HG03039 (cell line): ENCODE measurements around the gene MAML3.

Experiments used
- ATAC-seq: cut with Tn5 transposase; IDR thresholded peaks from one replicate; pipeline ENCODE4 v1.9.1; 2021; ENCODE audit warnings: mild to moderate bottlenecking, moderate library complexity; ENCODE audit not compliant: unreplicated experiment

Gene MAML3

GRCh38 chr4:139740531-139741041, 413.4 kb downstream of the MAML3 start:
- no peak for ATAC-seq

DNA sequence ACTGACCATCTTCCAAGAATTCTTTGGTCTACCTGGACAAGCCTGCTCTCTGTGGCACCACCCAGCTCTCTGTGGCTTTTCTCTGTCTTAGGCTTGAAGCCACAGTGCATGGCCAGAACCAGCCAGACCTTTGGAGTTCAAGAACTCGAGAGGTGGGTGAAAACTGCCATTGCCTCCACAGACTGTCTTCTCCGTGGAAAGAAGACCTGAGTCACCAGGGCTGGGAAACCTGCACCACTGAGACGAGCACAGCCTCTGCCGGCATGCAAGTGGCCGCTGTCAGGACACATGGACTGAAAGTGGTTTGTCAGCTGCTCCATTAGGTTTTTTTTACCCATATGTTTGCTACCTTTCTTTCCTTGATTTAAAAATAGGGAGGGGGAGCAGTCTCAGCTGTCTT, 413.9 kb downstream of the MAML3 start:
- ATAC-seq = no peak

DNA sequence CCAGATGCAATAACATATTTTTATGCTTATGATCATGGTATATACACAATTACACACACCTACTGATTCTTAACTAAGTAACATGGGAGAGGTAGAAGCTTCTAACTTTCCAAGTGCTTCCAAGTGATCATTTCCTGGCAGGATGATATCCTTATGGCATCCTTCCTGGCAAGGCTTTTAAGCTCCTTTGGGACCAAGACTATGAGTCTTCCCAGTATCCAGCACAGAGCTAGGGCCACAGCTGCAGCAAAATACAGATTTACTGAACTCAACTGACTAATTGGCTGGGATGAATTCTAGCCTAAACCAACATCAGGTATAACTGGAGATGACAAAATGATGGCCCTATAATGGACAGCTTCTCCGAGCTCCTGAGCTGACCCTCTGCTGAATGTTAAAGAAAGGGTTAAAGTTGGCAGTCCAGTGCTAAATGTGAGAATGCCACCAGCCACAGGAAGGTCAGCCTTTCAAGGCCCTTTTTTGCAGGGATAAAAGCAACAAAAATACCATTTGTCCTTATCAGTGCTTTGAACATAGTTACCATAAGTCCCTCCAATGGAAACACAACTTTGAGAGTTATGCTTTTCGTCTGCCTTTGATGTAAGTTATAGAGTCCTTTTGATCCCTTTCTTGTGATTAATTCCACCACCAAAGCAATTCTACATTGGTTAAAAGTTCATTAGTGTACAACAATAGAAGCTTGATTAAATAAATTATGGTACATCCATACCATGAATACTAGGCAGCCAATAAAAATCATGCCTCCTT, 415.0 kb downstream of the MAML3 start:
- ATAC-seq = no peak

GRCh38 chr4:139736661-139737060, 417.3 kb downstream of the MAML3 start:
- ATAC-seq = no peak

DNA sequence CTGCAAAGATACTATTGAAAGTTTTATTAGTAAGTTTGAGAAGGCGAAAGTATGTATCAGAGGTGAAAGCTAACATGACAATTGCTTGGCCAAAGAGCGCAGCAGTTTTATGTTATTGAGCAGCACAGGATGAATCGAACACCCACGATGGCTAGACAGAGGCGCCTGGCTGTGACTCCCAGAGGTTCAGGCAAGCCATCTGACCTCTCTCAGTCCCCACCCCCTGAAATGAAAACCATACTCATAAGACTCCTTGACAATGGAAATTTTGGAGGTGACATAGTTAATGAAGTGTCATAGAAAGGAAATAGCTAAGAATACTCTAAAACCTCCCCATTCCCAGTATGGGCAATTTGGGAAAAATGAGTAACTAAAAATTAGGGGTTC, 417.7 kb downstream of the MAML3 start:
- no peak for ATAC-seq

GRCh38 chr4:139735381-139736273, 418.4 kb downstream of the MAML3 start:
- no peak for ATAC-seq

DNA sequence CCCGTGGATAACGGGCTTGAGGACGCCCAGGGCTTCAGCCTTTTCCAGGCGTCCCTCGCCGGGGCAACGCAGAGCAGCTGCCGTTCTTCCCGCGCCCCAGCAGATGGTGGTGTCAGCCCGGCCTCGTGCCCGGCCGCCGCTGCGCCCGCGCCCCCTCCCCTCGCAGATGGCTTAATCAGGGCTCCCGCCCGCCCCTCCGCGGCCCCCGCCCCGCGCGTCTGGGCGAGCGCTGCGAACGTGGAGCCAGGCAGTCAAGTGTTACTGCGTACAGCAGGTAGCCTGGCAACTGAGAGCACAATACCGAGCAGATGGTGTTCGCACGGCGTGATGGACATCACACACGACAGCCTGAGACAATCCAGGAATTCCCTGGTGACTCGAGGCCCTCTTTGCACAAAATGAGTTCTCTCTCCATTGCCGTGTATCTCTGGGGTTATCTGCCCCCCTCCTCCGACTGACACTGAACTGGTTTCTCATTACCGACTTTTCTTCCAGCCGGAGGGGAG, 419.1 kb downstream of the MAML3 start:
- peak; percentile 47 for ATAC-seq

DNA sequence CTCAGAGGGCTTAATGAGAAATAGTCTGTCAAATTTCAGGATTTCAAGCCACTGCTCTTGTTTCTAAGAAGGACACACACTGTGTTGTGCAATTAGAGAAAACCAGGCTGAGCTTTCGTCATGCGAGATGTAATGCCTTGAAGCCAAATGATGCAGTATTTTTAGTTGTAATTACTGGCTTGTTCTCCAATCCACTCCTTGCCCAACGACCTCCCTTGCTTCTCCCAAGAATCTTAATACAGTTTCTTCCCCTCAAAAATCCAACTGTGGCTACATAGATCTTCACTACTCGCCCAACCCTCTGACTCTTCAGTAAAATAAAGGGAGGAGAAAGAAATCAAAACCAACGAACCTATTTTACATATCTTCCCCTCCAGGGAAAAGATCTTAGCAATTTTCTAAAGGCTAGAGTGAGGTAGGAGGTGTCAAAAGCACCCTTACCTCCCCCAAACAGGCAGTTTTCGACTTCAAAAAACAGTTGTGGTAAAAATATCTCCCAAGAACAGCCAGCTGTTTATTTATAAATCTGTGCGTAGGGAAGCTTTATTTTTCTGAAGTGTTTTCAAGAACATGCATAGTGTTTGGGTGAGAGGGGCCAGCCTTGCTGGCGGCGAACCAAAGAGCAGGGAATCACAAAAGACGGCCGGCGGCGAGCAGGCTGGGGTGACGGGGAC, 419.6 kb downstream of the MAML3 start:
- ATAC-seq = no peak

- no peak for ATAC-seq
These were observed 420.9 kb downstream of the MAML3 start for GRCh38 chr4:139732991-139733570.

GRCh38 chr4:139728840-139729239, 425.1 kb downstream of the MAML3 start:
- ATAC-seq = no peak

DNA sequence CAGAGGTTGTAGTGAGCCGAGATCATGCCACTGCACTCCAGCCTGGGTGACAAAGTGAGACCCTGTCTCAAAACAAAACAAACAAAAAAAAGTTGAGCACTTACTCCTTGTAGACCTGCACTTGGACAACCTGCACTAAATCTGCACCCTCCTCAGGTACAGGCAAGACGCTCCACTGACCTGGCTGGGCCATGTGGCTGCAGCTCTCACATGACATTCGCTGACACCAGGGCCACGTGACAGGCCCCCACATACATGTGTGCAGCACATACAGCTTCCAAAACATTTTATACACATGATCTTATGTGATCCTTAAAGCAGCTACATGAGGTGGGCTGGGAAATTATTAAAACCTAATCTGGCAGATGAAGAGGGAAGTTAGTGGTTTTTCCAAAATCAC, 425.8 kb downstream of the MAML3 start:
- no peak for ATAC-seq

GRCh38 chr4:139726615-139727014, 427.4 kb downstream of the MAML3 start:
- no peak for ATAC-seq

- ATAC-seq = no peak
These were observed 428.7 kb downstream of the MAML3 start for GRCh38 chr4:139725236-139725635.

DNA sequence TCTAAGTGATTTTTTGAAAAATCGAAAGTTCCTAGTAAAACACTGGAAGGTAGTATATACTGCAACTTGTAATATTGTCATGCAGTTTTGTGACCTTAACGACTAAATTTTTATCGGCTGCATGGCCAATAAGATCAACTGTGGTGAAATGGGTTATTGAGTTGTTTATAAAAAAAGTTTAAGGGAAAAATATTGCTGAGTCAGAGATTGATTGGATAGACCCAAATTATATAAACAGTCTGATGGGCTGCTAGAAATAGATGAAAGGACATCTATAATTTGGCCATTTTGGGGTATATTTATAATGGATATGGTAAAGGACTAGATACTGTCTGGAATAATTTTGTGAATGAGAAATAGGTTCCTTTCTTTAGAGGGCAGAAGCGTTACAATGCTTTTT, 432.2 kb downstream of the MAML3 start:
- no peak for ATAC-seq

- no peak for ATAC-seq
These were observed 433.2 kb downstream of the MAML3 start for GRCh38 chr4:139720806-139721205.

GRCh38 chr4:139719381-139720101, 434.4 kb downstream of the MAML3 start:
- no peak for ATAC-seq

GRCh38 chr4:139718833-139719232, 435.2 kb downstream of the MAML3 start:
- ATAC-seq = no peak

DNA sequence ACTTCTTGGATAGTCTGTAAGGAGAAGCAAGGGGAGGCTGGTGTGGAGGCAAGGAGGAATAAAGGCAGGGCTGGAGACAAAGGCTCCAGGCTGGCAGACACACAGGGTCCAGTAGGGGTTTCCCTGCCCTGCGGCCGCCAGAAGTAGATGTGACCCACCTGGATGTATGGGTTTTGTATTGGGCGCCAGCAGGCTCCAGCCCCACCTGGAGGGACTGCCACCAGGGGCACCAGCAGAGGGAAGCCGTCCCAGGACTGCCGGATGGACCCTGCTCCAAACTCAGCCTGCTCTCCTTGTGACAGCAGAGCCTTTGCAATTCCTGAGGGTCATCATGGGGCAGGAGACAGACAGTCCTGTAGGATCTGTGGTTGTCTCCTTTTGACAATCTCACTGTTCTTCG, 435.6 kb downstream of the MAML3 start:
- no peak for ATAC-seq

GRCh38 chr4:139715746-139716391, 438.1 kb downstream of the MAML3 start:
- ATAC-seq = no peak

- ATAC-seq = no peak
These were observed 441.1 kb downstream of the MAML3 start for GRCh38 chr4:139712882-139713281.
